Skeletal muscle cell (primary cell): ENCODE results near the gene ETDB.
A peak's percentile ranks its signal among the peaks of the same experiment; 100 is the strongest.
"Not testable (repeated sequence)": the region's sequence is repeated elsewhere in the genome, so short reads cannot be mapped to it uniquely, and the experiment has no call there.

Source experiments
- DNase-seq: peaks from one replicate; pipeline ENCODE4 v3.0.0-alpha.2; 2010; ENCODE audit warnings: low read depth
- H3K4me3 ChIP-seq: 2 replicates; pipeline ENCODE4 v1.5.1; 2011; ENCODE audit warnings: low read depth, mild to moderate bottlenecking, control low read depth, low read length, moderate library complexity

Gene ETDB

GRCh38 chrX:135120056-135120576, at the start of gene ETDB:
Gene ETDB, minus strand, starts transcription at chrX:135120526. Its CDS starts 1,265 bp downstream, at chrX:135119261.
- H3K4me3 ChIP-seq, DNase-seq: not testable (repeated sequence)

DNA sequence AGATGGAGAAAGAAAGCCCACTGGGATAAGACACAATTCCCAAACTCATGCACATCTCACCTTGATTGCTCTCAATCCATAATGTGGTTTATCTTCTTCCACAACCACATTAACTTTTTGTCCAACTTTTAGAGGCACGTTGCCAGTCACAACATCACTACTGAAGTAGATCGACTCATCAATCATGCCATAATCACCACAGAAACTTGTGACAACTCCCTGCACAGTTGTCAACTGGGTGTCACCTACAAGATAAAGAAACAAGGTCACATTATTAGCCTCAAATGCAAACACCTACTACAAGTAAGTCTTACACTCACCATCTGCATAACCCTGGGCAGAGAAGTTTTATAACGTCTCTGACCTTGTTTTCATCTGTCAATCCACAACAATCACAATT, 49.2 kb upstream of the ETDB start:
- H3K4me3 ChIP-seq, DNase-seq: not testable (repeated sequence)

DNA sequence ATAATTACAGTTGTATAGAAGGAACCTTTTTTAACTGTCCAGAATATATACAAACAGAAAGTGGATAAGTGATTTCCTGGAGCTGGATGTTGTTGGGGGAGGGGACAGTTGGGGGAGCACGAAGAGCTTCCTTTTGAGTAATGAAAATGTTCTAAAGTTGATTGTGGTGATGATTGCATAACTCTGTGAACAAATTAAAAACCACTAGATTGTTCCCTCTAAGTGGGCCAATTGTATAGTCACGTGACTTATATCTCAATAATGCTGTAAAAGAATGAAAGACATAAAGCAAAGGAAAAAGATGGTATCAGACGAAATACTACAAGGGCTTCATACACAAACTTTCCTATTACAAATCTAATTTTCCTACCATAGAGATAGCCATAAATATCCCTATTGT, 48.2 kb upstream of the ETDB start:
- H3K4me3 ChIP-seq: no peak overlapping the region
- no peak for DNase-seq

DNA sequence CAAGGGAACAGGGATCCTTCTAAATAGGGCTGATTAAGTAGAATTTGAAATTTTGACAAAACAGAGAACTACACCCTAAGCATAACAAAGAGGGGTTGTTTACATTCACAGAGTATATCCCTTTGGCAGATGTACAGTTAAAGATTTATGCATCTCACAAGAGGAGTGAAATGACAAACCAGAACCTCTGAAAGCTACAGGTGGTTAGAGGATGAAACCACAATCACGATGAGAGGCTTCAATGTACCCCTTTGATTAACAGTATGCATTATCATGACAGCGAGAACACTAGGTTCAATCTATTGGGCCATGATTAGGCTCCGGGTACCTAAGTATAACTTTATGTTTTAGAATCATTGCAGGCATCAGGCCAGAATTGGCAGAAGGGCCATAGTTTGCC, 34.4 kb upstream of the ETDB start:
- H3K4me3 ChIP-seq, DNase-seq: not testable (repeated sequence)

- H3K4me3 ChIP-seq: not testable (repeated sequence)
Measured at GRCh38 chrX:135126145-135126544, 5.8 kb upstream of the ETDB start.

GRCh38 chrX:135116064-135116463, 4.3 kb downstream of the ETDB start:
- DNase-seq: not testable (repeated sequence)

More at GRCh38 chrX:135126145-135126544, 5.8 kb upstream of the ETDB start:
- not testable (repeated sequence) for DNase-seq

GRCh38 chrX:135114392-135114791, 5.9 kb downstream of the ETDB start:
- H3K4me3 ChIP-seq: no peak overlapping the region
- no peak for DNase-seq

More at GRCh38 chrX:135116064-135116463, 4.3 kb downstream of the ETDB start:
- not testable (repeated sequence) for H3K4me3 ChIP-seq

DNA sequence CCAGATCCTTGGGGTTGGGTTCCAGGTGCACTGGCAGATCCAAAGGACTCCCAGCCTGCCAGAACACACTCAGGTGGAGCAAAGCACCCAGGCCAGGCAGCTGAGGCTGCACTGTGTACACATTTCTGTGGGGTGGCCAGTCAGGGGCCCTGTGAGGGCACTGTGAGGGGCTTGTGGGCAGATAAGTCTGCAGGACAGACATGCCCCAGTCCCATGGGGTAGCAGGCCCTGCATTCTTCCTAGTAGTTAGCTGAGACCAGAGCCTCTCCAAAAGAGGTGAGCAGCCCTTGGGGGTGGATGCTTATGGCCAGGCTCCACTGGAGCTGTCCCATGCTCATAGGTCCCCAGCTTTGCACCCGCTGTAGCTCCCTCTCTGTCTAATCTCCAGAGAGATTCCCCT, 7.6 kb downstream of the ETDB start:
- DNase-seq: no peak
- no peak overlapping the region for H3K4me3 ChIP-seq

DNA sequence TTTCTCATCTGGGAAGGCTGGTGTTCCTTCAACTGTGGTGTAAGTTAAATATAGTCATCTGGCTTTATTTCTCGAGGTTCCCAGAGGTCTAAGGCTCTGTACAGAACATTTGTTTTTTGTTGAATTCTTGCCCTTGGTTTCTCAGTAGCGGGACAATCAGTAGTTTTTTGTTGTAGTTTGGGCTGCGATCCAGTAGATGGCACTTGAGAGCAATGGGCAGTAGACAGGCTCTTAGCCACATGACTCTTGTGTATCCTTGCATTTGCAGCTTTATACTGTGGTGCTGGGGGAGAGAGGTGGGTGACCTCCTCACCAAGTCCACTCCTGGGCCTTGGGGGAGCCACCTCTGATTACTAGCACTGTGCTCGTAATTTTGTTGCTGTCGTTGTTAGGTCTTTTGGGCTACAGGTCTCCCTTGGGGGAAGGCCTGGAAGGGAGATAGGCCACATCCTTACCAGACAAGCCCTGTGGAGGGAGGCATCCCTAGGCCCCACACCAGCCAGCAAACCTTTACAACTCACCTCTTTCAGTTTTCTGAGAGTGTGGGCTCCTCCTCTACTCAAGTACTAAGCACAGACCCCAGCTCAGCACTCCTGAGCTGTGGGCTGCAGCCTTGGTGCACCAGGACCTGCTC, 8.1 kb downstream of the ETDB start:
- no peak overlapping the region for H3K4me3 ChIP-seq
- DNase-seq: no peak

DNA sequence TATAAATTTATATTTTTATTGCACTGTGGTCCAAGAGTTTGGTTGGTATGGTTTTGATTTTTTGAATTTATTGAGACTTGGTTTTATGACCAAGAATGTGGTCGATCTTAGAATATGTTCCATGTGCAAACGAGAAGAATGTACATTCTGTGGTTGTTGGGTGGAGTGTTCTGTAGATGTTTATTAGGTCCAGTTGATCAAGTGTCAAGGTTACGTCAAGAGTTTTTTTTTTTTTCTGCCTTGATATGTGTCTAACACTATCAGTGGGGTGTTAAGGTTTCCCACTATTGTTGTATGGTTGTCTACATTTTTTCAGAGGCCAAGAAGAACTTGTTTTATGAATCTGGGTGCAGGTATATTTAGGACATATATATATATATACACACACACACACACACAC, 10.8 kb downstream of the ETDB start:
- no peak for DNase-seq
- H3K4me3 ChIP-seq: no peak overlapping the region

DNA sequence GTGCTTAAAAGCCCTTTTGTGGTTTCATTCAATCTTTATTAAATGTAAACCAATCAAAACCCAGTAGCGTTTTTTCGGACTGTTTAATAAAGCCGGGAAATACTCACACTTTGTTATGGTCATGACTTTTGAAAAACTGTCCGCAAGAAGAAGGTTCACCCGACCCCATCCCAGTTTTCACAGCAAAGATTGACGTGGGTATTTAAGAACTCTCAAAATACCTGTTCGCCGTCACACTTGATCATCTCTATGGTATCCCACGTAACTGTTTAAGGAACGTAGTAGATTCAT, 20.9 kb downstream of the ETDB start:
- no peak overlapping the region for H3K4me3 ChIP-seq
- DNase-seq: no peak

DNA sequence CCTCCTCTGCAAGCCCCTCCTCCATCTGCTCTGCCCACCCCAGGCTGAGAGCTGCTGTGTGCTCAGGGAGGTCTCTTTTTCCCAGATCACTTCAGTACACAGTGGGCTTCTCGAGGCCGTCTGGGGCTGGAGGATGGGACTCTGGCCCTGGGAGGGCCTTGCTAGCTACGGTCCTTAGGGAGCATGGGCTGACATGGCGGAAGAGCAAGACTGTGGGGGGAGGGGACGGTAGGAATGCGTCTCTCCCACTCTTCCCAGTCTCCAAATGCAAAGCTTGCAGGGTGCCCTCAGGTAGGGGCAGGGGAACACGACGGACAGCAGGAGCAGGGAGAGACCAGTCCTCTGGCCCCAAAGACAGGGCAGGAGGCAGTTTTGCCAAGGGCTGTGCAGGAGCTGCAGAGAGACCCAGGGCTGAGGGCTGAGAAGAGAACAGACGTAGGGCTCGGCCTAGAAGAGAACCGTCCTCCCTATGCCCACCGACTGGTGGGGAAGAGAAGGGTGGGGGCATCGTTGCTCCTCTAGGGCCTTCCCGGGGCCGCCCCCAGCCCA, 23.1 kb downstream of the ETDB start:
- peak overlapping the region; percentile 65 for H3K4me3 ChIP-seq
- not testable (repeated sequence) for DNase-seq

GRCh38 chrX:135095715-135096114, 24.6 kb downstream of the ETDB start:
- no peak for DNase-seq
- no peak overlapping the region for H3K4me3 ChIP-seq

GRCh38 chrX:135094726-135095125, 25.6 kb downstream of the ETDB start:
- no peak for DNase-seq
- no peak overlapping the region for H3K4me3 ChIP-seq

GRCh38 chrX:135089126-135089525, 31.2 kb downstream of the ETDB start:
- no peak overlapping the region for H3K4me3 ChIP-seq
- DNase-seq: no peak

DNA sequence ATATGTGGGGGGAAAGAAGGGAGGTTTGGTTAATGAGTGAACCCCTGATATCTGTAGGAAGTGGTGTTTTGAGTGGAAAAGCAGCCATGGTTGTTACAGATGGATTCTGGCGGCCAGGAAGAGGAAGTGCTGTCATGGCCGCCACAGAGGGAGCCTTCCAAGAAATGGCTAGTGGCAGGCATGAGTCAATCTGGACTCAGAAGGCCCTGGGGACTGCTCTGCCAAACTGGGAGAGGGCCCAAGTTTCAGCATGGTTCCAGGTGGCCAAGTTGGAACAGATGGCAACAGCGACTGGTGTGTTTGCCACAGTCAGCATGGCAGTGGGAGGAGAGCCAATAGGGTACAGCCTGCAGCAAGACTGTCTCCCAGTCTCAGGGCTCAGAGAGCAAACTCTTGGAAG, 32.5 kb downstream of the ETDB start:
- no peak overlapping the region for H3K4me3 ChIP-seq
- DNase-seq: no peak

- no peak overlapping the region for H3K4me3 ChIP-seq
- DNase-seq: no peak
Measured at GRCh38 chrX:135086197-135086854, 34.0 kb downstream of the ETDB start.

DNA sequence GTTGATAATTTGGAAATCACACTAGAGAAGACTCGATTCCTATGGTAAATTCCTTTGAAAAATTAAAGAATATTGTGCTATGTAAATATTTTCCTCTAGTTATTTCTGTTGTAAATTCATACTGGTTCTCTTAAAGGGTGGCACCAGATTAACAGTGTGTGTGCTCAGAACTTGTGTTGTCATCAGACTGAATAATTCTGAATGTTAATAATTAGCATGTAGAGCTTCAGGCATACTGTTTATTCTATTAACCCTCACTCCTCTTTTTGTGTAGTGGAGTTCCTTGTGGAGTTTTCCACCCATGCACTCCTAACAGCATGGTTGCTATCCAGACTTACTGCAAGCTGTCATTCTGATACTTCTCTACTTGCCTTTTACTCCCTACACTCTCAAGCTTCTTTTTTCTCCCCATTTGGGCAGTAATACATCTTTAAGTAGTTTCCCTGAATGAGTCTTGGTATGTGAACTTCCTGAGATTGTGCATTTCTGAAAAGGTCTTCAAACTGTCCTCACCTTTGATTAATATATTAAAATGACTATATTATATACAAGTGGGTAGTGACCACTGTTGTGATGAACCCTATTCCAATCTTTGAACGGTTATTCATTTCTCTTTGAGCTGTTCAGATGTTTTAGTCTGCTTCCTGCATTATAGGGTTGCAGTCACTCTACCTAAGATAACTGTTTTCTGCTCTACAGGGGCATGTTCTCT, 38.5 kb downstream of the ETDB start:
- DNase-seq: no peak
- H3K4me3 ChIP-seq: no peak overlapping the region
